GM21723 (cell line): ENCODE data around the gene COX8A.

ENCODE experiments used
- ATAC-seq: cut with Tn5 transposase; IDR thresholded peaks from one replicate; pipeline ENCODE4 v1.9.1; 2021; ENCODE audit warnings: mild to moderate bottlenecking, moderate library complexity; ENCODE audit not compliant: unreplicated experiment

COX8A gene

DNA sequence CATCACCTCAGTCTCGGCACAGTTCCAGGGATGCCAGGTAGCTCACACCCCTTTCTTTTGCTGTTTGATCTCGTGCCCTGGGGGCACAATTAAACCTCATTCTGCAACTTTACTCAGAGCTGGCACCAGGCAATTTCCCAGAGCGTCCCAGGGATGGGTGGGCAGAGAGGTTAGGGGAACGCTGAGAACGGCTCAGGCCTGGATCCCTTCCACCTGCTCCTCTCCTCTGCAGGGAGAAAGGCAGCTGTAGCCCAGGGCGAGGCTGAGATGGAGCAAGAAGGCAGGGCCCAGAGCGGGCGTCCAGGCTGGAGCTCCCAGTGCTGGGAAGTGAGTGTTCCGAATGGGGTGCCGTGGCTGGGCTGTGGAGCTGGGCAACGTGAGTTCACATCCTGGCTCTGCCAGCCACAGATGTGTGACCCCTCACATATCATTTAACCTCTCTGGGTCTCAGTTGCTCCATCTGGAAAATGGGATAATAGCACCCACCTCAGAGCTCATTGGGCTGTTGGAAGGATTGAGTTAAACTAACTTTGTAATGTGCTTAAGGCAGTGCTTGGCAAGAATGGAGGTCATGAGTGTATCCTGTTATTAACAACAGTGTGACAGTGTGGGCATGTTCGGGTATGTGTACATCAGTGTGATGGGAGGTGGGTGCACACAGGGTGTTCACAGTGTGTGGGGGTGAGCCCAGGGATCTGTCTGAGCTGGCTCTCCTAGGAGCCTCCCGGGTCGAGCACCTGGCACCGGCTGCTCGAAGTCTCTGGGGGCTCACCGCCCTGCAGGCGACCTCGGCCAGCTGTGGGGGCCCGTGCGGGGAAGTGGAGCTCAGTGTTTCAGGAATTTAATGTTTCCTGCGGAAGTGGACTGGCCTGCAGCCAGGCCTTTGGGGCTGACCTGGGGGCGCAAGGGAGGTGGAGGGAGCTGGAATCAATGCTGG lies 27.3 kb downstream of the COX8A start:
- no peak for ATAC-seq

DNA sequence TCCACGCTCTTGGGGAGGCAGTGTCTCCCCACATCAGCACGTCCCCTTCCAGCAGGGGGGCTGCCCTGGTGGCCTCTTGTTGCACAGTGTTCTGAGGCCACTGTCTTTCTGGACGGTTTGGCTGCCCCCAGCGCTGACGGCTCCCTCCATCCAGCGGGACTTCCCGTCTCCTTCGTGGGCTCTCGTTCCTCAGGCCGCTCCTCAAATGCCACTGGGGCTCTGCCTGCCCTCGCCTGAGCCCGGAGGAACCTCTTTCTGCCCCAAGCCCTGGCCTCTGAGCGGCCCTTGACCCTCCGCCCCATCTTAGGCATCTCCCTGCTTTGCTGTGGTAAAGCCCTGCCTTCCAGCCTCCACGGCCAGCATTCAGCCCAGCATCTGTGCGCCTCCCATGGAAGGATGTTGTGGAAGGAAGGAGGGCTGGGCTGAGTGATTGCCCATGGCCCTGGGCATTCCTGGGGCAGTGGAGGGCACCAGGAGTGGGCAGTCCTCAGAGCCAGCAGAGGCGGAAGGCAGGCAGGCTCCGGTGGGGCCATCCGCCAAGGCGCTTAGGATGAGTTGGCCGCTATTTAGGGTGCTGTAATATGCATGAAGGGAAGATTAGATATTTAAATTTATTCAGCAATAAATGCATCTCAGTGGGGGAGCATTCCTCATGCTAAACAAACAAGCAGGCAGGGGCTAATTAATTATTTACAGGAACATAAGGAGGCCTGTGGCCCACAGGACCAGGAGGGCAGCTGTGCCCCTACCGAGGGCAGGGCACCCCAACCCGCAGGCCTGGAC lies 29.6 kb downstream of the COX8A start:
- no peak for ATAC-seq

DNA sequence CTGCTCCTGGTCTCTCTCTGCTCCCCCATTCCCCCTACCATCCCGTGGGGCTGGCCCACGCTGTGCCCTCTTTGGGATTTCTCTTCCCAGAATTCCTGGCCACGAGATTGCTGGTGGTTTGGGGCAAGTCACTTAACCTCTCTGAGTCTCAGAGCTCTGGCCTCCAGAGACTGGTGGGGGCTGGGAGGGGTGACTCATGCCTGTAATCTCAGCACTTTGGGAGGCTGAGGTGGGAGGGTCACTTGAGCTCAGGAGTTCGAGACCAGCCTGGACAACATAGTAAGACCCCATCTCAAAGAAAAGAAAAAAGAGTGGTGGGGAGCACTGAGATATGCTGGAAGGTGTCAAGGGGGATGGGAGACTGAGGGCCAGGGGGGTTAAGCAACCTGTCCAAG lies 30.2 kb downstream of the COX8A start:
- no peak for ATAC-seq

DNA sequence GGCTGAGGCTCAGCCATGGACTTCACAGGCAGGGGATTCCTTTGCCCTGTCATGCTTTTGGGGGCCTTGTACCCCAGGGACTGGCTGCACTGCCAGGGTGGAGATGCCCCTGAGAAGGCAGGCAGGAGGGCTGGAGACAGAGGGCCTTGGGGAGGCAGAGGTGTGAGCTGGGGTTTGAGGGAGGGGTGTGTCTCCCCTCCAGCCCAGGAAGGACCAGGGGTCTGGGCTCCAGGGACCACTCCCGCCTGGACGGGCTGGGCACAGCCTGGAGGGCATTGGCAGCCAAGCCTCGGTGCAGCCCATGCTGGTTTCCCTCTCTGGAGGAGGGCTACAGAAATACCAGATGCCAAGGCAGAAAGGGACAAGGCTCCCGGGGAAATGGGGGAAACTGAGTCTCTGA lies 31.3 kb downstream of the COX8A start:
- no peak for ATAC-seq

DNA sequence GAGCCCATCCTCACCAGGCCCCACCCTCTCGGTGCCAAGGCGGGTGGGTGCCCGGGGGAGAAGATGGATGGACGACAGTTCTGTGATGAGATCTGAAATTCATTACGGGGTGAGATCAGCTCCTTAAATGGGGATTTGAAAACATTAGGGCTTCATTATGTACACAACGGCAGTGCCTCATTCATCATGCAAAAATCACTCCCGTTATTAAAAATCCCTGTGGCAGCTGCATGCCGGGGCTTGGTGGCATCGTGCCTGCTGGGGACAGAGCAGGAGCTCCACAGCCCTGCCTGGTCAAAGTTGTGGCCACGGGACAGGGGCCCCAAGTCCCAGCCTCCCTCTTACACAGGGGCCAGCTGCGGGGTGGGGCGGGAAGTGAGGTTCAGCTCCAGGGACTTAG lies 32.0 kb downstream of the COX8A start:
- no peak for ATAC-seq

DNA sequence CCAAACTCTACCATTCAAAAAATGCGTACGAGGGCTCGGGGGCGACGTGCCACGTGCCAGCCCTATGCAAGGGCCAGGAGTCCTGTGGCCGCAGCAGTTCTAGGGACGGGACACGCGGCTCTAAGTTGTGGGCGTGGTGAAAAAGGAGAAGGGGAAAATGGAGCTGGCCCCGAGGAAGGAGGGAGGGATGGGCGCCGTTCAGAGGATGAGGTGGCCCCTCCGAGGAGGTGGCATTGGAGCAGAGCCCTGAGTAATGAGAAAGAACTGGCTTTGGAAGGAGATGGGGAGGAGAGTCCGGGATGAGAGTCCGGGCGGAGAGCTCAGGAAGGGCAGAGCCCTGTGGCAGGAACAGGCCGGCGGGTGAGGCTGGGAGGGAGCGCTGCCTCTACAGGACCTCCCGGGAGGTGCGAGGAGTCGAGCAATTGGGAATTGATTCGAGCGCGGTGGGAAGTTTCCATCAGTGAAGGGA lies 32.8 kb downstream of the COX8A start:
- ATAC-seq = no peak

DNA sequence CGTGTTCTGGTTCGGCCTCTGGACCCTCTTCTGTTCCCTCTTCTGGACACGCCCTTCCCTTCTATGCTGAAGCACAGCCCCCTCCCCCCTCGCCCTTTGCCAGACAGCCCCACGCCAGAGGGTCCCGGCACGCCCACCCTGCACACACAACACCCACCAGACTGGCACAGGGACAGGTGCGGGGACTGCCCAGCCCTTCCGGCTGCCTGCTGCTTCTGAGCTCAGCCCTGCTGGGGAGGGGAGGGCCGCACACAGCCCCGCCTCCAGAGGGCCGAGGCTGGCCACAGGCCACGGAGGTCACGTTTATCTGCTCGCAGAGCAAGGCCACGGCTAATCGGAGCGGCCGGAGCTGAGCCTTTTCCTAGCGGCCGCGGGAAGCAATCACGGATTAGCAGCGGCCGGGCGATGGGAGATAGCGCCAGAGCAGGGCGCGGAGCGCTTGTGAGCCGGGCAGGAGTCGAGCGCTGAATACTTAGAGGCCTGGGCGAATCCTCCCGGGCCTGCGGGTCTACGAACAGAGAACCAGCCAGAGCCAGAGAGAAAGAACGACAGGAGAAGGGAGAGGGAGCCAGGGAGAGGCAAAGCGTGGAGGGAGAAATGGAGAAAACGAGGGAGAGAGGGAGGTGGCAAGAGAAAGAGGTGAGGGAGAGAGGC lies 33.3 kb downstream of the COX8A start:
- no peak for ATAC-seq

DNA sequence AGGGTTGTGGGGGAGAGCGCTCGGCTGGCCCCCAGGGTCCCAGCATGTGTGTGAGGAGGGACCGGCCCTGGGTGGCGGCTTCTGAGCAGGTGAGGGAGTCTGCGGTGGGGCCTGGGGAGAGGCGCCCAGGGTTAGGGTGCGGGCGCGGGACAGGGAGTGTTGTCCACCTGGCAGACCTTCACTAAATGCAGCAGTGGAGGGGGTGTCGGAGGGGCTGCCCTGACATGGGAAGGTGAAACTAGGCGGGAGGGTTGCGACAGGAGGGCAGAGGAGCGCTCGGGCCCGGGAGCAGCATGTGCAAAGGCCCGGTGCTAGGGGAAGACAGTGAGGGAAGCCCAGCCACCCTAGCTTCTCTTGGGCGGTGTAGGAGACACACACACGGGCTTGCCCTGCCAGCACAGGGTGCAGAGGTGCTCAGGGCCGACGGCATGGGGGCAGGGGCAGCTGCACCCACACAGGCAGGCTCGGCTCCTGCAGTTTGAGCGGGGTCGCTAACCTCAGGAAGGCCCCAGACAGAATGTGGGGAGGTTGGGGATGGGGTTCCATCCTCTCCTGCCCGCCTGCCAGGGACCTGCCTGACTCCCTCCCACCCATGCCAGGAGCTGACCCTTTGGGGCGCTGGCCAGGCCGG lies 34.0 kb downstream of the COX8A start:
- no peak for ATAC-seq

DNA sequence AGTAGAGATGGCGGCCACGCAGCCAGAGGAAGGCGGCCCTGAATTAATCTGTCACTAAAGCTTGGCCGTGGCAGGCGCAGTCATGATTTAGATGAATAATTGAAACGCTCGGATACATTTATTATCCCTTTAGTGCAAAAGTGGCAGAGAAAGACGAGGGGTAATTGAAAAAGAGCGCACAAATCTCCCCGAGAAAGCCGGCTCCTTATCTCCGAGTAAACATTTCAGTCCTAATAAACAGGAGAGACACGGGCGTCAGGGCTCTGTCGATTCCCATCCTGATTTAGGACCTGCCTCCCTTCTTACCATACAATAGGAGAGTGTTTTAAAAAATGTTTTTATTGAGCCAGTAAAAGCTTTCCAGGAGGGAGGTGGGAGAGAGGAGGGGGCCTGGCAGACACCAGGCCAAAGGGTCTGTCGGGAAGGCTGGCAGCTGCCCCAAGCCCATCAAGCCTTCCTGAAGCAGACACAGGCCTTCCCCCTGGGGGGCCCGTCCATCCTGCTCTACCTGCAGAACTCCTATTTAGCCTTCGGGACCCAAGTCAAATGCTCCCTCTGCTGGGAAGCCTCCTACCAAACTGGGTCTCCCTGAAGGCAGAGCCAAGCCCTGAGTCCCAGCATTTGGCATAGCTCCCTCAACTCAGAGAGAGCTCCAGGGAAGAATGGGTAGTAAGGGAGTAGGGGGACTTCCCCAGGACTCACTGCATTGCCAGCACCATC lies 34.7 kb downstream of the COX8A start:
- no peak for ATAC-seq

DNA sequence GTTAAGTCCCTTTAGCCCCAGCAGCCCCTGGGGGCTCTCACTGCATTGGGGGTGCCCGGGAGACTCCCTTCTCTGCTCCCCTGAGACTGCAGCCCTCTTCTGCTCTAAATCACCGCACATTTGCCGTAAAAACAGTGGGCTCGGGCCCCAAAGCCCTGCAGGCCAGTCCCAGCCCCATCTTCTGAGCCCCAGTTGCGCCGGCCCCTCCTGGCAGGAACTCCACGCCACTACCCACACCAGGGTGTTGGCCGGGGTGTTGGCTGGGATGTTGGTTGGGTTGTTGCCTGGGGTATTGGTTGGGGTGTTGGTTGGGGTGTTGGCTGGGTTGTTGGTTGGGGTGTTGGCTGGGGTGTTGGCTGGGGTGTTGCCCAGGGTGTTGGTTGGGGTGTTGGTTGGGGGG lies 35.3 kb downstream of the COX8A start:
- no peak for ATAC-seq

DNA sequence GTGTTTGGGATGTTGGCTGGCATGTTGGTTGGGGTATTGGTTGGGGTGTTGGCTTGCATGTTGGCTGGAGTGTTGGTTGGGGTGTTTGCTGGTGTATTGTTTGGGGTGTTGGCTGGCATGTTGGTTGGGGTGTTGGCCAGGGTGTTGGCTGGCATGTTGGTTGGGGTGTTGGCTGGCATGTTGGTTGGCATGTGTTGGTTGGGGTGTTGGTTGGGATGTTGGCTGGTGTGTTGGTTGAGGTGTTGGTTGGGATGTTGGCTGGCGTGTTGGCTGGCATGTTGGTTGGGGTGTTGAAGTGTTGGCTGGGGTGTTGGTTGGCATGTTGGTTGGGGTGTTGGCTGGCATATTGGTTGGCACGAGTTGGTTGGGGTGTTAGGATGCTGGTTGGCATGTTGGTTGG lies 36.4 kb downstream of the COX8A start:
- no peak for ATAC-seq

DNA sequence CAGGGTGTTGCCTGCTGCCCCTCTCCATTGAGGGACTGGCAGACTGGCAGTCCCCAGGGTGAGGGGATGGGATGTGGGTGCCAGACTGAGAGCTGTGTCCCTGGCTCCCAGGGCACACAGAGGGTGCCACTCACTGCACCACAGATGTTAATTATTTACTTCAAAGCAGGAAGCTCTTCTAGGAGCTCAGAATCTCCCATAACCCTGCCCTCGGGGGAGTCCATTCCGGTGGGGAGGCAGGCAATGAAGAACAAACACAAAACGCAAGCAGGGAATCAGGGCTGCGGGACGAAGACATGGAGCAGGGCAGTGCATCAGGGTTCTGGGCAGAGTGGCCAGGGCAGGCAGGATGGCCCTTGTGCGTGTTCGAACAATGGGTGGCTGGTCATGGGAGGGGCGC lies 37.0 kb downstream of the COX8A start:
- no peak for ATAC-seq

DNA sequence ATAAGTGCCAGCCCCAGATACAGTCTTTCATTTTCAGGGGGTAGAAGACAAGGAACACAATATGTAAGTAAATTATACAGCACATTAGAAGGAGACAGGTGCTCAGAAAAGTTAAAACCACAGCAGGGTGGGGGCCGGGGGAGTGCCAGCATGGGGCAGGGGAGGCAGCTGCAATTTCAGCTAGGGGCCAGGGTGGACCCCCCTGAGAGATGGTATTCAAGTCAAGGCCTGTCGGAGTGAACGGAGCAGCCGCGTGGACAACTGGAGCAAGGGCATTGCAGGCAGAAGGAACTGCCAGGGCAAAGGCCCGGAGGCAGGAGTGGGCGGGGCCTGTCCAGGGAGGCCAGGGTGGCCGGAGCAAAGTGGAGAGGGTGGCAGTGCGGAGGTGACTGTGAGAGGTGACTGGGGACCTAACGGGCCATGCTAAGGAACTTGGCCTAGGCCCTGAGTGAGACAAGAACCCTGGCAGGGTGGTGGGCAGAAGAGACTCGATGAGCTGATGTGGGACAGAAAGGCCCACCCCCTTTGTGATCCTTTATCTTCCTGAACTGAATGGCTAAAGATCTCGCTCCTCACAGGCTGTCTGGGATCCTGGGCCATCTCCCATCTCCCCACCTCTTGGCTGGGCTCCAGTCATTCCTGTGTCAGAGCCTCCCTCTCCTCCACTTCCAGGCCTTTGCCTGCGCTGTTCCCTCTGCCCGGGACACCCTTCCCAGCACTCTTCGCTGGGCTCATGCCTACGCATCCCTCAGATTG lies 38.9 kb downstream of the COX8A start:
- no peak for ATAC-seq

DNA sequence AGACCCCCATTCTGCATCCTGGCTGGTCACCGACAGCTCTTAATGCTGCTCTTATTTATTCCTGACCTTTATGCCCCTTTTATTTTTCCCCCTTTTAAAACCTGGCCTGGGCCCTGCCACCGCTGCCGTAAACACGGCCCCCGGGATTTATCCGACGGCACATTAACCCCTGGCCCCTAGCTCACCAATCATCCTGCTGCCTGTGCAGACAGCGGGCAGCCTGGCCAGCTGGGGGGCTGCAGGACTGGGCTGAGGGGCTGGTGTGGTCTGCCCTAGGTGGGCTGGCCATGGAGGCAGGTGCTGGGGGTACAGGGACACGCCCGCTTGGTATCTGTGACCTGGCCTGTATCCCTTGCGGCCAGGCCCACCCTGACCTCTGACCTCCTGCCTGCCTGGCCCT lies 39.9 kb downstream of the COX8A start:
- ATAC-seq = no peak

DNA sequence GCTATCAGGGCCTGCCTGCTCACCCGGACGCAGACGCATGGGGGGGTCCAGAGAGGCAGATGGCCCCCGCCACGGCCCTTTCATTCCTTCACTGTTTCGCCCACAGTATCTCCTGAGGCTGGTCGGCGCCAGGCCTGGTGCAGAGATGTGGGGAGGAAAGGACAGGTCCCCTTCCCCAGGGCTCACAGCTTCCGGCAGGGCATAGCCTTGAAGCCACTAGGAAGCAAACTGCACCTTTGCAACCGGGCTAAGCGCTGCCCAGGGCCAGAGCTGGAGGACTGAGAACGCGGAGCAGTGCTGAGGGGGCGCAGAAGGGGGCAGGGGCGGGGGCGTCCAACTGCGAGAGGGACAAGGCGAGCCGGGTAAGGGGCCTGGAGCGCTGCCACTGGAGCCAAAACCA lies 41.1 kb downstream of the COX8A start:
- no peak for ATAC-seq

DNA sequence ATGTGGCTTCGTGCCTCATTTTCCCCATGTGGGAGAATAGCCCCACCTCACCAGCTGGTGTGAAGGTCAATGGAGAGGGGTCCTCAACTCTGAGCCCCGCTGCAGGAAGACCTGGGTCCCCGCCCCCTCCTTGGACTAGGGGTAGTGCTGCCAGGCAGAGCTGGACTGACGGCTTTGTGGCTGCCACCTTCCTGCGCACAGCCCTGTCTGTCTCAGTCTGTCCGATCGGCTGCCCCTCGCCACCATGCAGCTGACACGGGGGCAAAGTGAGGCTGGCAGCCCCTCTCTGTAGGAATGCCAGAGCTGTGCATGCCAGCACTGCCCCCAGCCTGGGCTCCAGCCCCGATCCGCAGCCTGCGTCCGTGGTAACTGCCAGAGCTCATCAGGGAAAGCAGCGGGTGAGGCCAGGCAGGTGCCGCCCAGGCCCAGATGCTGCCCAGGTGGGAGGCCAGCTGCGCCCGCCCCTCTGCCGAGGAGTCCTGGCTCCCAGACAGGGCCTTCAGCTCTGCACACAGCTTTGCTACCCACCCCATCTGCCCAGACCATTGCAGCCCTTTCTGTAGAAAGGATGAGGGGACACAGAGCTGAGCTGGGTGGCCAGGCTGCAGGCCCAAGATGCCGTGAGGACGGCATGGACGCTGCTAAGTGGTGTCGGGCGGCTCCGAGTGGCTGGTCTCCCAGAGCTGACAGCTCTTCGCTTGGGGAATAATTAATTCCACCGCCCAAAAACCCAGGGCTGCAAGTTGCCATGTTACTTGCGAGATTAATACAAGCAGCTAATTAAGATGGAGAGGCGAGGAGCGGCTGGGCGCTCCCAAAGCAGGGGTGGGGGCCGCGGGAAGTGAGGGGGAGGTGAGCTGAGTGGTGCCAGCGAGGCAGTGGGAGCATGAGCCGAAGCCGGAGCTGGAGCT lies 41.8 kb downstream of the COX8A start:
- no peak for ATAC-seq

DNA sequence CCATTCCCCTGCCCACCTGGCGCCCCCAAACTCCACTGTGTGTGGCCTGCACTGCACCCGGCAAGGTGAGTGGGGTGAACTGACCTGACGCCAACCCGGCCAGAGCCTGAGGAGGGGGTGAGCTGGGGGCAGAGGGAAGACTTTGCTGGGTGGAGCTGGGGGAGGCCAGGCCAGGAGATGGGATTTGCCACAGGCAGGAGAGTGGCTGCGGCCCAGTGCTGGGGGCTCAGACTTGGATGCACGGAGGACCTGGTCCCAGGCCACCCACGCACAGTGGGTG lies 43.5 kb downstream of the COX8A start:
- ATAC-seq = no peak

DNA sequence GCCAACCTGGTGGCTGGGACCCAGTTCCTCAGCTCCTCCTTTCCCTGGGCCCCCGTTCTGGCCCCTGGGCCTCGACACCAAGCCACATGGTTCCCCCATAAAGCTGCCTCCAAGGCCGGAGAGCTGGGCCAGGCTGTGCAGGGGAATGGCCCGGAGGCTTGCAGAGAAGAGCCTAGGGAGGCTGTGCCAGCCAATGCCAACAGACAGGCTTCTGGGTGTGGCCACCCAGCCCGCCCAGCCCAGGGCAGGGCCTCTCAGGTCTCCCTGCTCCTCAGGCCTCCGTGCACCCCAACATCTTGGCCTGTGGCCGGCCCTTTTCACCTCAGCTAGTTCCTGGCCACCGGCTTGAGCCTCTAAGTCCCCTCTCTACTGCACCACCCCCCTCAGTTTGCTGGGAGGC lies 43.9 kb downstream of the COX8A start:
- ATAC-seq = no peak
